Keratinocyte (primary cell): Measurements from ENCODE around the gene CMTR1. TPM values are rescaled to one million over a fixed set of nuclear protein-coding genes. Genes with fewer than 3 reads are reported as not detected.

Source experiments
- DNase-seq: peaks from one replicate; pipeline ENCODE4 v3.0.0-alpha.2; 2011; ENCODE audit warnings: low read depth, missing footprints, low spot score
- FAIRE-seq: peaks from 2 replicates; lab custom pipeline; 2011; peaks lifted over from hg19 to GRCh38; lab: Jason Lieb, UNC
- H2AFZ ChIP-seq: 2 replicates; pipeline ENCODE4 v1.6.0; 2012; ENCODE audit warnings: low read length, control low read depth, inconsistent platforms; ENCODE audit not compliant: control insufficient read depth
- H3K27ac ChIP-seq: 2 replicates; pipeline ENCODE4 v1.5.1; 2011; ENCODE audit warnings: low read length; ENCODE audit not compliant: control insufficient read depth, insufficient read depth
- H3K27me3 ChIP-seq: 3 replicates; pipeline ENCODE4 v1.6.0; 2011; ENCODE audit warnings: low read length; ENCODE audit not compliant: control insufficient read depth, insufficient read depth; ENCODE audit errors: extremely low read depth
- H3K36me3 ChIP-seq, 2 experiments: 2 replicates in 1 of 2; 3 replicates in 1 of 2; pipeline ENCODE4 v1.5.1; 2011; ENCODE audit warnings: low read length in 2 of 2, mild to moderate bottlenecking in 1 of 2; ENCODE audit not compliant: control insufficient read depth in 2 of 2, insufficient read depth in 2 of 2; ENCODE audit errors: extremely low read depth in 1 of 2
- H3K4me1 ChIP-seq: 3 replicates; pipeline ENCODE4 v1.5.1; 2011; ENCODE audit warnings: low read length; ENCODE audit not compliant: control insufficient read depth, insufficient read depth; ENCODE audit errors: extremely low read depth
- H3K4me2 ChIP-seq: 3 replicates; pipeline ENCODE4 v1.6.0; 2011; ENCODE audit warnings: low read depth, low read length; ENCODE audit not compliant: control insufficient read depth, insufficient read depth; ENCODE audit errors: extremely low read depth
- H3K4me3 ChIP-seq, 3 experiments: fragments of 200-600 bp in 1 of 3; sonication (generic) in 1 of 3; 2 replicates in 2 of 3; 3 replicates in 1 of 3; pipeline ENCODE4 v1.5.1; 2011 to 2016; ENCODE audit warnings: low read length in 3 of 3, mild to moderate bottlenecking in 3 of 3, control low read depth in 2 of 3, inconsistent platforms in 1 of 3, low read depth in 1 of 3, mixed read lengths in 1 of 3, mixed run types in 1 of 3, moderate library complexity in 1 of 3; ENCODE audit not compliant: control insufficient read depth in 2 of 3, insufficient read depth in 2 of 3; ENCODE audit errors: extremely low read depth in 1 of 3
- H3K79me2 ChIP-seq: 2 replicates; pipeline ENCODE4 v1.6.0; 2012; ENCODE audit warnings: low read length; ENCODE audit not compliant: control insufficient read depth, insufficient read depth
- H3K9ac ChIP-seq: 3 replicates; pipeline ENCODE4 v1.6.0; 2011; ENCODE audit warnings: low read length; ENCODE audit not compliant: control insufficient read depth, insufficient read depth; ENCODE audit errors: extremely low read depth
- H3K9me1 ChIP-seq: 3 replicates; pipeline ENCODE4 v1.6.0; 2011; ENCODE audit warnings: low read length; ENCODE audit not compliant: control insufficient read depth, insufficient read depth; ENCODE audit errors: extremely low read depth
- H3K9me3 ChIP-seq: 2 replicates; pipeline ENCODE4 v1.5.1; 2012; ENCODE audit warnings: low read depth, low read length; ENCODE audit not compliant: control insufficient read depth
- H4K20me1 ChIP-seq: 3 replicates; pipeline ENCODE4 v1.6.0; 2011; ENCODE audit warnings: low read length; ENCODE audit not compliant: control insufficient read depth, insufficient read depth; ENCODE audit errors: extremely low read depth
- CTCF ChIP-seq, 3 experiments: IDR thresholded peaks in 1 of 3; conservative IDR thresholded peaks in 1 of 3; optimal IDR thresholded peaks in 1 of 3; 2 replicates in 2 of 3; 3 replicates in 1 of 3; pipeline versions ENCODE3 to v1.5.1; 2011; ENCODE audit warnings: low read length in 3 of 3, mild to moderate bottlenecking in 3 of 3, moderate library complexity in 2 of 3, control low read depth in 1 of 3, inconsistent platforms in 1 of 3; ENCODE audit not compliant: insufficient read depth in 2 of 3; ENCODE audit errors: extremely low read depth in 1 of 3
- EZH2 ChIP-seq: IDR thresholded peaks from one replicate; pipeline ENCODE4 v1.6.1; 2012; ENCODE audit warnings: inconsistent platforms, mild to moderate bottlenecking, low read length, moderate library complexity
- dilution Hi-C: fragments of 300-500 bp; cut with MboI; formaldehyde crosslinking; loops from one replicate; pipeline ENCODE4 v1.7.0; 2020; ENCODE audit warnings: low sequenced_read_pairs; ENCODE audit not compliant: extremely low pct_ligation_motif_present
- polyA plus RNA-seq, 5 experiments: library from polyadenylated mRNA; depleted of rRNA in 3 of 5; stranded (reverse) in 3 of 5; stranded (forward) in 1 of 5; unstranded in 1 of 5; fragments of >200 nt; gene quantifications; 1 replicate in 1 of 5; 2 replicates in 3 of 5; 3 replicates in 1 of 5; pipeline versions ENCODE4 v1.2.1 to v1.2.3, GENCODE V29; 2011 to 2012; ENCODE audit warnings: missing spikeins in 2 of 5, low read depth in 1 of 5, low replicate concordance in 1 of 5

Gene CMTR1
- polyA plus RNA-seq, 1 donor (not counting 4 experiments of a cell fraction or from before 2014, with no cell fraction given), result 24.6 TPM

- H3K4me2 ChIP-seq, result peak overlapping the region; percentile 54
- TF ChIP-seq EZH2, result no peak
- no peak for TF ChIP-seq CTCF (optimal IDR thresholded peaks at IDR 0.05 in 1 of 3, IDR thresholded peaks at IDR 0.05 in 1 of 3, conservative IDR thresholded peaks at IDR 0.05 in 1 of 3; ENCODE audit: extremely low read depth in 1 of 3, insufficient read depth in 2 of 3, low read length in 3 of 3)
- no peaks in the 10 kb centered on the region for H4K20me1 ChIP-seq
- H3K9ac ChIP-seq, result peak overlapping the region; percentile 36
- peaks cover 25 to 37% of the 10 kb centered on the region in 2 experiments for H3K36me3 ChIP-seq
- no peaks in the 10 kb centered on the region for H3K79me2 ChIP-seq
- H3K9me1 ChIP-seq, result no peaks in the 10 kb centered on the region
- peak overlapping the region; percentile 82 for H3K27ac ChIP-seq
- no peak overlapping the region for H2AFZ ChIP-seq
- no peaks in the 10 kb centered on the region for H3K27me3 ChIP-seq
- FAIRE-seq (peak; percentile 57), DNase-seq (no peak)
- H3K4me1 ChIP-seq, result peaks cover 28% of the 10 kb centered on the region
- dilution Hi-C loops, result no loop called here
- no peaks in the 10 kb centered on the region for H3K9me3 ChIP-seq
- no peak overlapping the region for H3K4me3 ChIP-seq
Measured at GRCh38 chr6:37456126-37456525, 23.1 kb downstream of the CMTR1 start.

- Histone ChIP-seq H4K20me1 (no peaks in the 10 kb centered on the region), H3K36me3 (peaks cover 25 to 33% of the 10 kb centered on the region in 2 experiments), H3K9ac (peak overlapping the region; percentile 36), H3K4me1 (peaks cover 28% of the 10 kb centered on the region), H3K9me1 (no peaks in the 10 kb centered on the region), H3K9me3 (no peaks in the 10 kb centered on the region), H3K27ac (peak overlapping the region; percentile 82), H3K27me3 (no peaks in the 10 kb centered on the region), H3K4me3 (no peak overlapping the region), H3K79me2 (no peaks in the 10 kb centered on the region), H3K4me2 (peak overlapping the region; percentile 54), H2AFZ (no peak overlapping the region)
- peak; percentile 26 for DNase-seq
- TF ChIP-seq EZH2 (no peak), CTCF (optimal IDR thresholded peaks at IDR 0.05 in 1 of 3, IDR thresholded peaks at IDR 0.05 in 1 of 3, conservative IDR thresholded peaks at IDR 0.05 in 1 of 3; ENCODE audit: extremely low read depth in 1 of 3, insufficient read depth in 2 of 3, low read length in 3 of 3) (no peak)
- dilution Hi-C loops, result no loop called here
- FAIRE-seq, result peak; percentile 36
Measured at GRCh38 chr6:37456816-37457560, 24.0 kb downstream of the CMTR1 start.
